GM21447 (cell line): ENCODE measurements around the gene MRPS34.

Experiments used
- ATAC-seq: cut with Tn5 transposase; IDR thresholded peaks from one replicate; pipeline ENCODE4 v1.9.1; 2021; ENCODE audit not compliant: unreplicated experiment

MRPS34 gene

GRCh38 chr16:1731603-1732002, 41.3 kb downstream of the MRPS34 start:
- no peak for ATAC-seq

- no peak for ATAC-seq
These were observed 41.9 kb downstream of the MRPS34 start for GRCh38 chr16:1731073-1731472.

GRCh38 chr16:1729445-1729844, 43.5 kb downstream of the MRPS34 start:
- ATAC-seq: no peak

- ATAC-seq: no peak
These were observed 43.9 kb downstream of the MRPS34 start for GRCh38 chr16:1729026-1729425.

- ATAC-seq: no peak
These were observed 45.0 kb downstream of the MRPS34 start for GRCh38 chr16:1727651-1728624.

GRCh38 chr16:1726661-1727502, 46.1 kb downstream of the MRPS34 start:
- no peak for ATAC-seq

GRCh38 chr16:1724491-1724890, 48.4 kb downstream of the MRPS34 start:
- no peak for ATAC-seq

- ATAC-seq: no peak
These were observed 49.3 kb downstream of the MRPS34 start for GRCh38 chr16:1723450-1724147.
